Lower leg skin (tissue), 4 donors: ENCODE measurements around the gene CDCP1. TPM values are rescaled to one million over a fixed set of nuclear protein-coding genes. Genes with fewer than 3 reads are reported as not detected.

Experiments
- DNase-seq, 2 donors: peaks; one replicate each; pipeline ENCODE4 v3.0.0-alpha.2; 2019; ENCODE audit warnings: low spot score in 2 of 2
- H3K4me3 ChIP-seq: fragments of 200-600 bp; sonication (generic); 2 replicates; pipeline ENCODE4 v1.5.1; 2017; ENCODE audit warnings: mild to moderate bottlenecking, low read depth; ENCODE audit not compliant: poor library complexity, severe bottlenecking
- POLR2A ChIP-seq, 2 donors: fragments of 450-650 bp; IDR thresholded peaks; one replicate each; pipeline ENCODE4 v1.6.1; 2016 to 2017; ENCODE audit warnings: antibody characterized with exemption in 2 of 2, mild to moderate bottlenecking in 1 of 2, moderate library complexity in 1 of 2
- WGBS, 2 donors: methylation state at CpG; one replicate each; pipeline ENCODE4 v1.1.5; 2018; 5-methylcytosine and 5-hydroxymethylcytosine counted together
- intact Hi-C: fragments of 100-400 bp; cut with DNase I; formaldehyde crosslinking; loops from one replicate; pipeline ENCODE4 v1.15.0; 2023; ENCODE audit warnings: low total_unique reads
- total RNA-seq, 4 donors: library from RNA; depleted of rRNA; stranded (reverse); fragments of >200 nt; gene quantifications; one replicate each; pipeline ENCODE4 v1.1.0, GENCODE V29; 2016
- TF ChIP-seq, protein P1 (sequence below), 3 donors: fragments of 450-650 bp; IDR thresholded peaks; one replicate each; pipeline ENCODE4 v1.5.1; 2016; ENCODE audit warnings: antibody characterized with exemption in 3 of 3, mild to moderate bottlenecking in 3 of 3, moderate library complexity in 2 of 3

The CDCP1 gene
- total RNA-seq, 4 donors from 2014 or later: 43.8 to 79.0 (median 57.1) TPM

DNA sequence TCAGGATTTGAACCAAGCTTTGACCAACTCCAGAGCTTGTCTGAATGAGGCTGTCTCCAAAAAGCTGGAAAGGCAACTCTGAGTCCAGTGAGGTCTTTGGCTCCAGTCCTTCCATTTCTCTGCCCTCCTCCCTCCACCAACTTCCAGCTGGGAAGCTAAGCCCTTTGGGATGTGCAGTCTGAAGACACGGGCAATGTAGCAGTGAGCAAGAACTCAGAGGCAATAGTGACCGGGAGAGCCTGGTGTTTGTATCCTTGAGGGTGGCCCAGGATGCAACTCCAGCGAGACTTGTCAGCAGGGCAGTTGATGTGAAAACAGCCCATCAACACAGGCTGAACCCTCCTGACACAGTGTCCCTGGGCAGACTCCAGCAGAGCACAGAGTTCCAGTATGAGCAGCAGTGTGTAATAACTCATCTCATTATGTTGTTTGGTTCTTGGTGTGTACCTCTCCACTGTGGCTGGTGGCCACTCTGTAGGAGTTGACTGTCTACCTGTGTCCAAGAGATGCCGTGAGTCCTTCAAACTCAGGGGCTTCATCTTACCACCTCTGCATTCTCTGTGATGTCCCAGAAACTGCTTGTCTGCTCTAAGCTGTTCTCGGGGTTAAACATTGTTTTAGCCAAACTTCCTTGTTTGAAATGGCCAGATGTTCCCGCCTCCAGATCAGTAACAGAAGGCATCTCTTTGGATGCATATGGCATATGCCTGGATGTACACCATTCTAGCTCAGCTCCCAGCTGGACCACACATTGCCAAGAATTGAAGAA lies 6.6 kb downstream of the CDCP1 start:
- peak in 1 of 2 donors; percentile 70 for DNase-seq
- intact Hi-C loops: no loop called here
- TF ChIP-seq, protein P1, sequence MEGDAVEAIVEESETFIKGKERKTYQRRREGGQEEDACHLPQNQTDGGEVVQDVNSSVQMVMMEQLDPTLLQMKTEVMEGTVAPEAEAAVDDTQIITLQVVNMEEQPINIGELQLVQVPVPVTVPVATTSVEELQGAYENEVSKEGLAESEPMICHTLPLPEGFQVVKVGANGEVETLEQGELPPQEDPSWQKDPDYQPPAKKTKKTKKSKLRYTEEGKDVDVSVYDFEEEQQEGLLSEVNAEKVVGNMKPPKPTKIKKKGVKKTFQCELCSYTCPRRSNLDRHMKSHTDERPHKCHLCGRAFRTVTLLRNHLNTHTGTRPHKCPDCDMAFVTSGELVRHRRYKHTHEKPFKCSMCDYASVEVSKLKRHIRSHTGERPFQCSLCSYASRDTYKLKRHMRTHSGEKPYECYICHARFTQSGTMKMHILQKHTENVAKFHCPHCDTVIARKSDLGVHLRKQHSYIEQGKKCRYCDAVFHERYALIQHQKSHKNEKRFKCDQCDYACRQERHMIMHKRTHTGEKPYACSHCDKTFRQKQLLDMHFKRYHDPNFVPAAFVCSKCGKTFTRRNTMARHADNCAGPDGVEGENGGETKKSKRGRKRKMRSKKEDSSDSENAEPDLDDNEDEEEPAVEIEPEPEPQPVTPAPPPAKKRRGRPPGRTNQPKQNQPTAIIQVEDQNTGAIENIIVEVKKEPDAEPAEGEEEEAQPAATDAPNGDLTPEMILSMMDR (IDR thresholded peaks at IDR 0.05): no peak
- no peak for TF ChIP-seq POLR2A (IDR thresholded peaks at IDR 0.05)
- H3K4me3 ChIP-seq: no peak overlapping the region
- 52 to 60% methylated on average over 6 of the region's 6 CpGs for WGBS, 2 donors

DNA sequence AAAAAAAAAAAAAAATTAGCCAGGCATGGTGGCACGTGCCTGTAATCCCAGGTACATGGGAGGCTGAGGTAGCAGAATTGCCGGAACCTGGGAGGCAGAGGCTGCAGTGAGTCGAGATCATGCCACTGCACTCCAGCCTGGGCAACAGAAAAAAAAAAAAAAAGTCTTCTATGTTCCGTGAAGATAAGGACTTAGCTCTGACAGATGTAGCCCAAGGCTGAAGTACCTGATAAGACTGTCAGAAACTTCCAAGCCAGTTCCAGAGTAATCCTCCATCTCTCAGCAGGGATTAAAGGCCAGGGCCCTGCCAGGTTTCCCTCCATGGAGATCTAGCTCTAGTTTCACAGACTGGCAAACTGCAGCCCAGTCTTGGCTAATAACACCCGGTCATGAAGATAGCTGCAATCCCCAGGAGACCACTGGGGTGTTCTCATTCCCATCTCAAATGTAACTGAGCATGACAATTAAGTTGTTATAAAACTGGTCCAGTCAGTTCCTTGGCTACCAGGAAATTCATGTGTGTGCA lies 8.5 kb downstream of the CDCP1 start:
- WGBS, 2 donors: 45 to 70% methylated on average over 5 of the region's 5 CpGs
- no peak for DNase-seq
- intact Hi-C loops: no loop called here
- TF ChIP-seq, protein P1 (IDR thresholded peaks at IDR 0.05): no peak
- no peak for TF ChIP-seq POLR2A (IDR thresholded peaks at IDR 0.05)
- H3K4me3 ChIP-seq: no peak overlapping the region

DNA sequence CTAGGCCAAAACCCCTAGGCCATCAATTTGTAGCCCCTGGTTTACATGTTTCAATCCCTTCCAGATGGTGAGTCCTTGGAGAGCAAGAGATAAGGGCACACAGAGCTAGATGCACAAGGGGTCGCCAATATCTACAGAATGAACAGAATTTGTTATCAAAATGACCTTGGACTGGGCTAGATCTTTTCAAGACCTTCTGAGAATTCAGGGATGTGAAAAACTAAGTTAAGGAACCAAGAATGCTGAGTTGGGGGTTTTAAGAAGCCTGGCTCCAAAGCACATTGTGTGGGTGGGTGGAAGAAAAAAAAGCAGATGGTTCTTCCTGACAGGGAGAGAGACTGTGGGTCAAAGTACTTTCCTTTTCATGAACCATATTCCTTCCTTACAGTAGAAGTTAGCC lies 10.2 kb downstream of the CDCP1 start:
- intact Hi-C loops: no loop called here
- no peak overlapping the region for H3K4me3 ChIP-seq
- no peak for TF ChIP-seq POLR2A (IDR thresholded peaks at IDR 0.05)
- TF ChIP-seq, protein P1 (IDR thresholded peaks at IDR 0.05): no peak
- WGBS, 2 donors: 76 to 83% methylated on average over 1 of the region's 1 CpG
- DNase-seq: no peak

DNA sequence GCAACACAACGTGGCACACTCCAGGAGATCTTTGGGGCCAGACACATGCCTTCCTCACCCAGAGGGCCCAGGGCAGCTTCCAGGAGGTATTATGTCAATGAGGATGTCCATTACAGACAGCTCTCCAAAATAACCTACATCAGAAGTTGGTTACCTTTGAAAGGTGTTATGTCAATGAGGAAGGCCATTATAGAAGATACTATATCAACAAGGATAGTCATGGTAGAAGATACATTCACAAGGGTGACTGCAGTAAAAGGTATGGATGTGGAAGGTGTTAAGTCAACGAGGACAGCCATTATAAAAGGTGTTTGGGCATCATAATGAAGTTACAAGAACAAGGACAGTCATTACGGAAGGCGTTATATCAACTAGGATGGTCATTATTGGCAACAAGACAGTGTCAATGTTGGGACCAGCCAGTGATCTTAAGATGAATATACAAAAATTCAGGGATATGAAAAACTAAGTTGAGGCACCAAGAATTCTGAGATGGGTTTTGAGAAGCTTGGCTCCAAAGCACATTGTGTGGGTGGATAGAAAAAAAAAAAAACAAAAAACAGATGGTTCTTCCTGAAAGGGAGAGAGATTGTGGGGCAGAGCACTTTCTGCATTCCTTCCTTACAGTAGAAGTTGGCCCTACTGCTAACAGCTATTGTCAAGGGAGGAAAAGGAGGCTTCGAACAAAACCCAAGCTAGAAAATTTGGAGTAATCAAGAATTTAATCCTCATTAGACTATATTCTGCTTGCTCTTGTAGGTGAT lies 11.2 kb downstream of the CDCP1 start:
- no peak for TF ChIP-seq POLR2A (IDR thresholded peaks at IDR 0.05)
- TF ChIP-seq, protein P1 (IDR thresholded peaks at IDR 0.05): no peak
- DNase-seq: no peak
- intact Hi-C loops: no loop called here
- H3K4me3 ChIP-seq: no peak overlapping the region
- WGBS, 2 donors: 79 to 83% methylated on average over 5 of the region's 5 CpGs

DNA sequence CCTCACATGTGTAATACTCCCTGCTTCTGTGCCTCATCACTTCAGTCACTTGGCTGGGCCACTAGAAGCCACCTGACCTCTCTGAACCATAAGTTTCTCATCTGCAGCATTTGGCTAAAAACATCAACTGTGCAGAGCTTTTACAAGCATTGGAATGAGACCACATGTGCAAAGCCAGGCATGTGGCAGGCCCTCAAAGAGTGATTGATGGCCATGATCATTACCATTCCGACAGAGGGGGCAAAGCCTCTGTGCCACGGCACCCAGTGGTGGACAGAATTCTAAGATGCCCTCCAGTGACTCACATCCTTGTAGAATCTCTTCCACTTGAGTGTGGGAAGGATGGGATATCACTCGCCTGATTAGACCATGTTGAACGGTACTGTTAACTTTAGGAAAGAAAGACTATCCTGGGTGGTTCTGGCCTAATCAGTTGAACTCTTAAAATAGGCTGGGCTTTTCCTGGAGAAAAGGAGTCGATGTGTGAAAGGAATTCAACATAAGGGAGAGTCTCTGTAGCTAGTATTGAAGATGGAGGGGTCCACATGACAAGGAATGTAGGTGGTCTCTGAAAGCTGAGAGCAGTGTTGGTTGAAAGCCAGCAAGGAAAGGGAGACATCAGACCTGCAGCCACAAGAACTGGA lies 13.5 kb downstream of the CDCP1 start:
- intact Hi-C loops: no loop called here
- 75 to 78% methylated on average over 5 of the region's 5 CpGs for WGBS, 2 donors
- no peak overlapping the region for H3K4me3 ChIP-seq
- no peak for DNase-seq
- TF ChIP-seq, protein P1 (IDR thresholded peaks at IDR 0.05): no peak
